ENCODE data around the gene ARHGEF39. TPM values are rescaled to one million over a fixed set of nuclear protein-coding genes. Genes with fewer than 3 reads are reported as not detected.
"Not testable (repeated sequence)": the region's sequence is repeated elsewhere in the genome, so short reads cannot be mapped to it uniquely, and the experiment has no call there.

ARHGEF39 gene
- total RNA-seq, 2 experiments from 2014 or later, result 19.1 to 23.1 TPM

DNA sequence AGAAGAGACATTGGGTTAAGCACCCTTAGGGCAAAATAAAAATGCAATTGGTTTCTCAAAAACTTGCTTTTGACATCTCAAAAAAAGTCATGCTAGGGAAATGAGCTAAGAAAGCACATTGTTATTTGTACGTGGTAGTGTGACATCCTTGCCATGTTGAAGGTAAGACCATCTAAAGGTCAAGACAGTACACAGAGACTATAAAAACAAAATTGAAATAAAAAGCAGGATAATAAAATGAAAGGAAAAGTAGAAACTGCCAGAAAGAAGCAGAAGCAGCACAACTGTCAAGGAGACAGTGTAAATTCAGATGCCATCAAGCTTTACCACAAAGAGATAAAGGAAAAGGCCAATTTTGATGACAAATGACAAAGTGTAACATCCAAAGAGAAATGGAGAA lies 25.8 kb downstream of the ARHGEF39 start:
- CTCF ChIA-PET, result interaction anchor here (0.8 to 1.8 kb wide), 4 partner anchors 8 to 33 kb away, joined by 4 to 10 read pairs (median 6); partner anchors contain the start of genes CCDC107 and RMRP
- DNase-seq; intact Hi-C loops (cut with DNase I, micrococcal nuclease); H3K9me3 Mint-ChIP-seq (ENCODE audit: low read depth); POLR2A ChIA-PET; H3K27me3 Mint-ChIP-seq: not testable (repeated sequence)
- Mint-ChIP-seq H3K4me1 (peaks cover 52% of the 10 kb centered on the region), H3K36me3 (ENCODE audit: low read depth) (peaks cover 23% of the 10 kb centered on the region), H3K4me3 (peak overlapping the region; percentile 32), H3K27ac (peak overlapping the region; percentile 90)
- ATAC-seq, result peak; percentile 78

- H3K4me3 Mint-ChIP-seq, result peak overlapping the region; percentile 26
- peaks cover 51% of the 10 kb centered on the region for H3K4me1 Mint-ChIP-seq
- POLR2A ChIA-PET; H3K9me3 Mint-ChIP-seq (ENCODE audit: low read depth); ATAC-seq; H3K27me3 Mint-ChIP-seq; intact Hi-C loops (cut with DNase I, micrococcal nuclease): not testable (repeated sequence)
- DNase-seq, result peak; percentile 41
- CTCF ChIA-PET, result interaction anchor here (0.8 to 1.8 kb wide), 3 partner anchors 9 to 33 kb away, joined by 4 to 7 read pairs (median 5); no protein-coding TSS in a partner anchor
- H3K27ac Mint-ChIP-seq, result peak overlapping the region; percentile 61
- peaks cover 22% of the 10 kb centered on the region for H3K36me3 Mint-ChIP-seq (ENCODE audit: low read depth)
Measured at GRCh38 chr9:35638751-35639150, 26.2 kb downstream of the ARHGEF39 start.

- H3K36me3 Mint-ChIP-seq (ENCODE audit: low read depth), result peaks cover 17% of the 10 kb centered on the region
- DNase-seq; POLR2A ChIA-PET; H3K4me3 Mint-ChIP-seq; ATAC-seq; CTCF ChIA-PET; H3K9me3 Mint-ChIP-seq (ENCODE audit: low read depth); intact Hi-C loops (cut with DNase I, micrococcal nuclease); H3K27me3 Mint-ChIP-seq: not testable (repeated sequence)
- H3K27ac Mint-ChIP-seq, result peak overlapping the region; percentile 61
- H3K4me1 Mint-ChIP-seq, result peaks cover 47% of the 10 kb centered on the region
Measured at GRCh38 chr9:35637427-35637955, 27.5 kb downstream of the ARHGEF39 start.

GRCh38 chr9:35636877-35637246 lies 28.1 kb downstream of the ARHGEF39 start:
- H3K4me1 Mint-ChIP-seq, result peaks cover 47% of the 10 kb centered on the region
- ATAC-seq, result not testable (repeated sequence)

GRCh38 chr9:35636135-35636876 lies 28.7 kb downstream of the ARHGEF39 start:
- ChIA-PET POLR2A (no interaction called here), CTCF (interaction anchor here (0.6 to 1.8 kb wide), 4 partner anchors 11 to 60 kb away, joined by 3 to 9 read pairs (median 3); no protein-coding TSS in a partner anchor)
- H3K36me3 Mint-ChIP-seq (ENCODE audit: low read depth), result peaks cover 13% of the 10 kb centered on the region
- H3K4me3 Mint-ChIP-seq, result no peak overlapping the region
- DNase-seq (no peak), ATAC-seq (no peak)
- peaks cover 47% of the 10 kb centered on the region for H3K4me1 Mint-ChIP-seq
- H3K27me3 Mint-ChIP-seq, result no peaks in the 10 kb centered on the region
- H3K27ac Mint-ChIP-seq, result no peak overlapping the region
- peaks cover 5% of the 10 kb centered on the region for H3K9me3 Mint-ChIP-seq (ENCODE audit: low read depth)
- intact Hi-C loops (cut with DNase I, micrococcal nuclease), result no loop called here

More at GRCh38 chr9:35636877-35637246, 28.1 kb downstream of the ARHGEF39 start:
- intact Hi-C loops (cut with DNase I, micrococcal nuclease); H3K9me3 Mint-ChIP-seq (ENCODE audit: low read depth); DNase-seq; H3K4me3 Mint-ChIP-seq; H3K27ac Mint-ChIP-seq; H3K27me3 Mint-ChIP-seq; POLR2A ChIA-PET: not testable (repeated sequence)
- peaks cover 17% of the 10 kb centered on the region for H3K36me3 Mint-ChIP-seq (ENCODE audit: low read depth)
- CTCF ChIA-PET, result interaction anchor here (0.6 to 1.6 kb wide), 2 partner anchors 23 to 60 kb away, joined by 3 read pairs; no protein-coding TSS in a partner anchor

DNA sequence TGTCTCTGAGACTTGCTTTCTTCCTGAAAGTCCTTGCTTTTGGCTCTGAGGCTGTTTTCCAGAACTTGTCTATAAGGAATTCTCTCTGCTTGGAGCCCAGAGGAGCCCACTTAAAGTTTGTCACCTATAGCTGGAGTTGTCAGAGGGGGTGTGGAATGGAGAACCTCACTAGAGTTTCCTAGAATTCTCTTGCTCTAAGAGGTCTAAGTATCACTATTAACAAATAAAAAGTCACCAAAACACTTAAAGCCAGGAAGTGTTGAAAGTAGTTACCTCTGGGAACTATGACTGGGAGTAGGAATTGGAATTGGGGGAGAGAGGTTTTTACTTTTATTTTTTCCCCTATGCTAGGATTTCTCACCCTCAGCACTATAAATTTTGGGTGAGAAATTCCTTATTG lies 29.3 kb downstream of the ARHGEF39 start:
- POLR2A ChIA-PET, result no interaction called here

DNA sequence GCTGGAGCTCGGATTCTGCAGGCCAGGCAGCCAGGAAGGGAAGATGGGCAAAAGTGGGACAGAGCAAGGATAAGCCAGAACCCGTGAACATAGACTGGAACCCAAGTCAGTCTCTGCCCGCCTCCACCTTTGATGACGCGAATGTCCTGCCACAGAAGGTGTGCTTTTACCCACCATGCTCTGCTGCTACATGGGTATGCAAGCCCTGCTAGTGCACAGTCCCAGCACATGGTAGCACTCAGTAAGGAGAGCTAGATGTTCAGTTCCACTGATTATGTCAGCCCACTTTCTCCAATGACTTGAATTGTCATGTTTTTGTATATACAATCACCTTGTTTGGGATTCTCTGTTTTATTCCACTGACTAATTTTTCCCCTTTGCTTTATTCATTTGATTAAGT lies 35.4 kb downstream of the ARHGEF39 start:
- ChIA-PET POLR2A (interaction anchor here (0.7 kb wide), 1 partner anchor 1150 kb away, joined by 3 read pairs; no protein-coding TSS in a partner anchor), CTCF (interaction anchor here (1.2 to 4.8 kb wide), 5 partner anchors 9 to 153 kb away, joined by 3 to 27 read pairs (median 7); no protein-coding TSS in a partner anchor)
- DNase-seq (no peak), ATAC-seq (peak; percentile 39)
- Mint-ChIP-seq H3K36me3 (ENCODE audit: low read depth) (no peaks in the 10 kb centered on the region), H3K27me3 (no peaks in the 10 kb centered on the region), H3K9me3 (ENCODE audit: low read depth) (no peaks in the 10 kb centered on the region), H3K4me3 (no peak overlapping the region), H3K4me1 (peaks cover 5% of the 10 kb centered on the region), H3K27ac (no peak overlapping the region)
- intact Hi-C loops (cut with DNase I, micrococcal nuclease), result no loop called here

More for the DNA sequence above, 29.3 kb downstream of the ARHGEF39 start:
- Mint-ChIP-seq H3K9me3 (ENCODE audit: low read depth) (peaks cover 5% of the 10 kb centered on the region), H3K27ac (no peak overlapping the region), H3K4me1 (peaks cover 47% of the 10 kb centered on the region), H3K36me3 (ENCODE audit: low read depth) (peaks cover 8% of the 10 kb centered on the region), H3K4me3 (no peak overlapping the region), H3K27me3 (no peaks in the 10 kb centered on the region)
- CTCF ChIA-PET, result interaction anchor here (1.2 to 1.8 kb wide), 3 partner anchors 11 to 61 kb away, joined by 3 to 9 read pairs (median 3); no protein-coding TSS in a partner anchor
- intact Hi-C loops (cut with DNase I, micrococcal nuclease), result no loop called here
- DNase-seq, result no peak
- ATAC-seq, result no peak

DNA sequence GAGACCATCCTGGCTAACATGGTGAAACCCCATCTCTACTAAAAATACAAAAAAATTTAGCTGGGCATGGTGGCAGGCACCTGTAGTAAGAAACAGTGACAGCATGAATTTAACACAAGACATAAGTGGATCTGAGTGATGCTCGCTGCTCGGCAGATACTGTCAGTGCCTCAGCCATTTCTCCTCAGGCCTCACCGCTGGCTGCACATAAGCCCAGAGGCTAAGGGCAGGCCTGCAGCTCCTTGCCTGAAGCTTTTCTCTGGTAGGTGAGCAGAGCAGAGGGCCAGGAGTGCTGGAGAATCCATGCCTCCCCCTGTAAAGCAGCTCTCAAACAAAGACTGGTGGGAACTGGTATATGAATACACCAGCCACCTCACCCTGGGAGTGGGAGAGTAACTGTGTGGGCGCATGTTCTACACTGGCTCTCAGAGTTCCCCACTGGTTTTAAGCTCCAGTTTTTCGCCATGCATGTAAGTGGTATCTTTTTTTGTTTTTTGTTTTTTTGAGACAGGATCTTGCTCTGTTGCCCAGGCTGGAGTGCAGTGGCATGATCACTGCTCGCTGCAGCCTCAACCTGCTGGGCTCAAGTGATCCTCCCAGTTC lies 36.5 kb downstream of the ARHGEF39 start:
- Mint-ChIP-seq H3K27ac (no peak overlapping the region), H3K9me3 (ENCODE audit: low read depth) (no peaks in the 10 kb centered on the region), H3K4me1 (peaks cover 3% of the 10 kb centered on the region), H3K36me3 (ENCODE audit: low read depth) (no peaks in the 10 kb centered on the region), H3K4me3 (no peak overlapping the region), H3K27me3 (no peaks in the 10 kb centered on the region)
- ATAC-seq (no peak), DNase-seq (no peak)
- ChIA-PET CTCF (interaction anchor here (0.7 to 4.8 kb wide), 7 partner anchors 8 to 152 kb away, joined by 3 to 27 read pairs (median 5); no protein-coding TSS in a partner anchor), POLR2A (interaction anchor here (0.5 kb wide), 1 partner anchor 8 kb away, joined by 5 read pairs; no protein-coding TSS in a partner anchor)
- intact Hi-C loops (cut with DNase I, micrococcal nuclease), result no loop called here

DNA sequence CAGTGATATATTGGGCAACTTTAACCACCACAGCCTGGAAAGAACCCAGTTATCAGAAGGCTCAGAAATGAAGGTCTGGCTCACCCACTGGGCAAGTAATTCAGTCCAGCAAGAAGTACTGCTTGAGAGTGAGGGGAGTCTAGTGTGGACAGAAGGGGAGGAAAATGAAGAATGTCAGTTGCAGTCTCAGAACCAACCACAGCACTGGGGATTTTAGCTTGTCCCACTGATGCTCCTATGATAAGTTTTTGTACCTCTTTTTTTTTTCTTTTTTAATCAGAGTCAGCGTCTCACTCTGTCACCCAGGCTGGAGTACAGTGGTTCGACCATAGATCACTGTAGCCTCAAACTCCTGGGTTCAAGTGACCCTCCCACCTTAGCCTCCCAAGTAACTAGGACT lies 37.4 kb downstream of the ARHGEF39 start:
- no peaks in the 10 kb centered on the region for H3K27me3 Mint-ChIP-seq
- no peaks in the 10 kb centered on the region for H3K9me3 Mint-ChIP-seq (ENCODE audit: low read depth)
- no peak overlapping the region for H3K4me3 Mint-ChIP-seq
- no peak overlapping the region for H3K27ac Mint-ChIP-seq
- no peaks in the 10 kb centered on the region for H3K36me3 Mint-ChIP-seq (ENCODE audit: low read depth)
- DNase-seq, result no peak
- intact Hi-C loops (cut with DNase I, micrococcal nuclease), result no loop called here
- CTCF ChIA-PET, result interaction anchor here (0.6 to 1.2 kb wide), 2 partner anchors 16 to 65 kb away, joined by 3 read pairs; no protein-coding TSS in a partner anchor
- ATAC-seq, result no peak
- H3K4me1 Mint-ChIP-seq, result peaks cover 3% of the 10 kb centered on the region
- POLR2A ChIA-PET, result no interaction called here

DNA sequence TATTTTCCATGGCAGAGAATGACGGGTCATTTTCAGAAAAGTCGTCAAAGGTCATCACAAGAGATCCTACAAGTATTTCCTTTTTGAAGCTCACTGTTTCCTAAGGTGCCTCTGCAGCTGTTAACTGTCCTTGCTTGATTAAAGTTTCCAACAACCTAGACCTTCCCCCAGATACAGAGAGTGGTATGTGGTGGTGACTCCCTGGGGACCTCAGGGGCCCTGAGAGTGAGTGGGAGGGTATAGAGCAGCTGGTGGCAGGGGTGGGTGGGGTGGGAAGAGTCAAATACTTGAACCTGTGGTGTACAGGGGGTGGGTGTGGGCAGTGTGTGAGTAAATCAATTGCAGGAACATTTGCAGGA lies 45.2 kb downstream of the ARHGEF39 start:
- H3K9me3 Mint-ChIP-seq (ENCODE audit: low read depth), result no peaks in the 10 kb centered on the region
- no peaks in the 10 kb centered on the region for H3K27me3 Mint-ChIP-seq
- intact Hi-C loops (cut with DNase I, micrococcal nuclease), result loop anchor here (1.0 to 5.0 kb wide), 3 partner anchors 38 to 113 kb away; partner anchors contain the start of genes CCDC107 (in 1 of the 2), CREB3 (in 1 of the 2), RMRP (in 1 of the 2) and TLN1 (in 1 of the 2)
- peak; percentile 52 for DNase-seq
- H3K4me3 Mint-ChIP-seq, result peak overlapping the region; percentile 40
- H3K27ac Mint-ChIP-seq, result peak overlapping the region; percentile 87
- no peaks in the 10 kb centered on the region for H3K36me3 Mint-ChIP-seq (ENCODE audit: low read depth)
- ChIA-PET CTCF (interaction anchor here (0.7 to 2.3 kb wide), 11 partner anchors 9 to 570 kb away, joined by 3 to 16 read pairs (median 5); partner anchors contain the start of genes ARHGEF39, CCDC107 and RMRP), POLR2A (no interaction called here)
- ATAC-seq, result peak; percentile 62
- H3K4me1 Mint-ChIP-seq, result peaks cover 38% of the 10 kb centered on the region
